ENCODE data around the gene TAOK1.

TAOK1 gene

DNA sequence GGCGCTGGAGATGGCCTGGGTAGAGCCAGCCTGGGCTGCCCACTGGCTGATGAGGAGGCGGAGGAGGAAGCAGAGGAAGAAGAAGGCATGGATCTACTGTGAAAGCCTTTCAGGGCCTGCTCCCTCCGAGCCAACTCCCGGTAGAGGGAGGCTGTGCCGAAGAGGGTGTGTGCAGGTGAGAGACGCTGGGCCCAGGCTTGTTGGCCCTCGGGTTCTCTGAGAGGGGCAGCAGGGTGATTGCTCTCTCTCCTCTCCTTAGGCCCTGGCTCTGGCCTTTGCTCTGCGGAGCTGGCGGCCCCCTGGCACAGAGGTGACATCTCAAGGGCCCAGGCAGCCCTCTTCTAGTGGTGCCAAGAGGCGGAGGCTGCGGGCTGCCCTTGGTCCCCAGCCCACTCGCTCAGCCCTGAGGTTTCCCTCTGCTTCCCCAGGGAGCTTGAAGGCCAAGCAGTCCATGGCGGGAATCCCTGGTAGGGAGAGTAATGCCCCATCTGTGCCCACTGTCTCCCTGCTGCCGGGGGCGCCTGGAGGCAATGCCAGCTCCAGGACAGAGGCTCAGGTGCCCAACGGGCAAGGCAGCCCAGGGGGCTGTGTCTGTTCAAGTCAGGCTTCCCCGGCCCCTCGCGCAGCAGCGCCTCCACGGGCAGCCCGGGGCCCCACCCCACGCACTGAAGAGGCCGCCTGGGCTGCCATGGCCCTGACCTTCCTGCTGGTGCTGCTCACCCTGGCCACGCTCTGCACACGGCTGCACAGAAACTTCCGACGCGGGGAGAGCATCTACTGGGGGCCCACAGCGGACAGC, 181.9 kb downstream of the TAOK1 start:
- DNase-seq (ENCODE audit: low read depth) = no peak

DNA sequence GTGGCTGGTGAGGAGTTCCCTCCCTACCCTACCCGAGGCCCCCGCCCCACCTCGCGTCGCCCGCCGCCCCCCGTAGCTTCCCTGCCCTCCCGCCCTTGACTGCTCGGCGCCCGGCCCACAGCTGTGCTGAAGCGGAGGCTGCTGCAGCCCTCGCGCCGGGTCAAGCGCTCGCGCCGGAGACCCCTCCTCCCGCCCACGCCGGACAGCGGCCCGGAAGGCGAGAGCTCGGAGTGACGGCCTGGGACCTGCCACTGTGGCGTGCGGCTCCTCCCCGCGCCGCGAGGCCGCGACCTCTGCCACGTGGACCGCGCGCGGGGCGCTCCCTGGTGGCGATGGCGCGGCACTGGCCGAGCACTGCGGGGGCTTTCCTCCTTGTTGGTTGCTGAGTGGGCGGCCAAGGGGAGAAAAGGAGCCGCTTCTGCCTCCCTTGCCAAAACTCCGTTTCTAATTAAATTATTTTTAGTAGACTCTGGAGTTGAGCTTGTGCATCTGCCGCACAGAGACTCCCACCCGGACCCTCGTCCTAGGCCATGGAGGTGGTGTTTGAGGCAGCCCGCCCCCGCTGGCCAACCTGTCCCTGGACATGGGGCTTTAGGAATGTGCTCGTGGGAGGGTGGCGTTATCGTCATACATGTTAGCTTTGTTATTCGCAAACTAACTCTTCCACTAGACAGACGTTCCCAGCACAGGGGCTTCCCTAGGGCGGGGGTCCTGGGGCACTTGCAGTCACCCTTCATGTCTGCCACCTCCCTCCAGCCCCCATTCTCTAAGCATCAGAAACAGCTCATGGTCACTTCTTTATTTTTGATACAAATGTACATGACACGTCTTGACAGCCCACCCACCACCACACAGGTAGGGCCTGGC, 182.8 kb downstream of the TAOK1 start:
- no peak for DNase-seq (ENCODE audit: low read depth)

DNA sequence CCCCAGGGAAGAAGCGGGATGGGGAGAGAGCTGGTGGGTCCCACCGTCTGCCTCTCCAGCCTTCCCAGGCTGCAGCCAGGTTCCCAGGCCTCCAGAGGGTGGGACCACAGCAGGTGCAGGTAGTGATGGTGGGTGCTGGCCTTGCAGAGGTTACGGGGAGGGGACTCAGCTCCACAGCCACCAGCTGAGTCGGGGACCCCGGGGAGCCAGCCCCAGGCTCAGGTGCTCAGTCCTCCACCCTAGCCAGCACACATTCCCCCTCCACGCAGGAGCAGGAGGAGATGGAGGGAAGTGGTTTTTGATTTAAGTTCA, 183.4 kb downstream of the TAOK1 start:
- no peak for DNase-seq (ENCODE audit: low read depth)

DNA sequence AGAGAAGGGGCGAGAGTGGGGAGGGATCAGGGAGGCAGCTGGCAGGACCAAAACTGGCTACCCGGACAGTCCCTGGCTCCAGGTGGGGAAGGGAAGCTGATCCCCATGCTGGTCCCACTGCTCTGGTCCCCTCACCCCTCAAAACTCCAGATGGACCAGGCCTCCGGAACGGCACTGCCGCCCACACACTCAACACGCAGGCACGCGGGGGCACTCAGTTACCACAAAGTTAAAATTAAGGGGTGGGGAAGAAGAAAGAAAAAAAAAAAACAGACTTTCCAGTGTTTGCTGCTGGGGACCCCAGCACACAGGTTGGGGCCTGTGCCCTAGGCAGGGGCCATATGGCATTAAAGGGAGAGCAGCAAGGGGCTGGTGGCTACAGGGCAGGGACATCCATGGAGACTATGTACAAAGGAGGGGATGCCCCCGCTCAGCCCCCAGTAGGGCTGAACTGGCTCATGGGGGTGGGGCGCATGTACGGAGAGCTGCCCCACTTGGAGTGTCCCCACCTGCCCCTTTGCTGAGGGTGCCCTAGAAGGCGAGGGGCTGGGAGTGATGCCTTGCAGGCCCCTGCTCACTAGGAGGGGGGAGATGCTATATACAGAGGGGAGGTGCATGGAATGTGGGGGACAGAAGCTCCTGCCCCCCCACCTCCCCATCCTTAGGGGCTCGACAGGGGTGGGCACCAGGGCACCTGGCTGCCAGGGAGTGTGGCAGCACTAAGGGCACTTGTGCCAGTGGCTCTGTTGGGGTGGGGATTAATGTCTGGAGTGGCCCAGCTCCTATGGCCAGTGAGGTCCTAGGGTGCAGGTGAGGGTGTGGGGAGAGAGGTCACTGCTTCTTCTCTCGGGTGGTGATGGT, 183.9 kb downstream of the TAOK1 start:
- DNase-seq (ENCODE audit: low read depth) = no peak

DNA sequence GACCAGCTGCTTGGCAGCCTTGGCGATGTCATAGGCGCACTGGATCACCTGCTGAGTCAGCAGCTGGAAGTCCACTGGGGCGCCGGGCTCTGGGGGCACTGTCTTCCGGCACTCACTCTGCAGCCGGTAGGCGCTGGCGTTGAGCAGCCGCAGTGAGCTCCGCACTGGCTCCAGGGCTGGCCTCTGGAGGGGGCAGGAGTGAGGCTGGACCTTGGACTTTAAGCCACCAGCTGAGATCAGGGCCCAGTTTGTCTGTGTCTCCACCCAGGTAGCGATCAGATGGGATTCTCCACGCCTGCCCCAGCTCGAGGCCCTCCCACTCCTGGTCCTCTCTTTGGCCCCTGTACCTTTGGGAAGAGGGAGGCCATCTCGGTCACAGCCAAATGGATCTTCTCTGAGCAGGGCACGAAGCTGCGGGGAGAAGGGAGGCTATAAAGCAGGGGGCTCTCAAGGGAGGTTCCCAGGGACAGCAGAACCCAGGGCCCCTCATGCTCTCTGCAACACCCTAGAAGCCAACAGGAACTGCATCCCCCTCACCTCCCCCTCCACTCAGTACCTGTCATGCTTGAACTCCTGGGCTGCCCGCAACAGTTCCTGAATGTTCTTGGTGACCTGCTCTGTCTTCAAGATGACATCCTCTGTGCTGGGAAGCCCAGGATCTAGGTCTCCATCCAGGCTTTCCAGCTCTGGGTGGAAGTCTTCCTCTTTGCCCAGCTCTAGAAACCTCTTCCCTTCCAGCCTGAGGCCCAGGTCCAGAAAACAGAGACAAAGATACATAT, 184.8 kb downstream of the TAOK1 start:
- DNase-seq (ENCODE audit: low read depth) = no peak

DNA sequence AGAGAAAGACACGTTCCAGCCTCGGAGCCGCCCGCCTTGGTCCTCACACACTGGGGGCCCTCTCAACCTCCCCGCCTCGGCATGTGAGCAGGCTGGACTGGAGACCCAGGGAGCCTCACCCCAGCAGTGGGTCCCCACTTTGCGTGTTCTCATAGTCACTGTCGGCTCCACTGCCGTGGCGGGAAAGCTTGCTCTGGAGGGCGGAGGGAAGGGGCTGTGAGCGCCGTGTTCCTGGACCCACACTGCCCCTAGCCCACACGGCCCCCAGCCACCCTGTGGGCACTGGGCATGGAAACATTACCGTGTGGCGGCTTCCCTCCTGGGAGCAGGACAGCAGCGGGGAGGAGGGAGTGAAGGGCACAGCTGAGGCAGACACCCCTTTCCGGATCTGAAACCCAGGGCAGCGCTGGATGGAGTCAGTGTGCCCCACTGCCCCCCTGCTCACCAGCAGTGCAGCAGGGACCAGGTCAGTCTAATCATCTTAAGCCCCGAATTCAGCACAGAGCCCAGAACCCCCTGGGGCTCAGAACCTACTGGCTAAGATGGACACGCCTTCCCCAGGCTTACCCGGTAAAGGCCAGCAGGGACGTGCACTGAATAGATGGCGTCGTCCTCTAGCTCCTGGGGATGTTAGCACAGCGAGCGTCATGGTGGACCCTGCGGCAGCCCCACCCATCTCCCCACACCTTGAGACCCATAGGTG, 185.5 kb downstream of the TAOK1 start:
- no peak for DNase-seq (ENCODE audit: low read depth)

DNA sequence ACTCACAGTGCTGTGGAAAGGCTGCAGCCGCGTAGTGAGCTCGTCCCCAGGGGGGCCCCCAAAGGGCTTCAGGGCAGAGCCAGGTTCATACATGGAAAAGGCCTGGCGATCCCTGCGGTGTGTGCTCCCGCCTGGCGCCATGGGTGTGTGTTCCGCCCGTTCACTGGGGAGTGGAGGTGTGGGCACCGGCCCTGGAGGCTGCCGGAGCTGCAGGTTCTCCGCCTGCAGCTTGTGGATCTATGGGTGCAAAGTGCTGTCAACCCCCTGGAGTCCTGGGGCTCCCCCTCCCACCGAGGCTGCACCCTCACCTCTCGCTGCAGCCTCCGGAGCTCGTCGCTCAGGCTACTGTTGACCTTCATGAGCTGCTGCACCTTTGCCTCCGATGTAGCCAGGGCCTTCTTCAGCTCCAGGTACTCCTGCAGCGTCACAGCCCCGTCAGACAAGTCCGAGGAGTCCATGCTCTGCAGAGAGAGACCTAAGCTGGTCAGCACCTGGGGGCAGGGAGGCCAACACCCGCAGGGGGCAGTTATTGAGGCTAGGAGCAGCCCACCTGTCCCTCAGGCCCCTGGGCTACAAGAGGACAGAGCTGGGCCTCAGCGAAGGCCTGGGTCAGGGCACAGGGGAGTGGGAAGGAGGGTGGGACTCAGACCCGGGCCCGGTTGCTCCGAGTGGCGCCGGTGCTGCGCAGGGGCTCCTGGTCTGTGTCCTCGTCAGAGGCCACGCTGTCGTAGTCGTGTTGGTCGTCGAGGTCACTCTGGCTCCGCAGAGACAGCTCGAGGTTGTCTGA, 186.2 kb downstream of the TAOK1 start:
- no peak for DNase-seq (ENCODE audit: low read depth)

DNA sequence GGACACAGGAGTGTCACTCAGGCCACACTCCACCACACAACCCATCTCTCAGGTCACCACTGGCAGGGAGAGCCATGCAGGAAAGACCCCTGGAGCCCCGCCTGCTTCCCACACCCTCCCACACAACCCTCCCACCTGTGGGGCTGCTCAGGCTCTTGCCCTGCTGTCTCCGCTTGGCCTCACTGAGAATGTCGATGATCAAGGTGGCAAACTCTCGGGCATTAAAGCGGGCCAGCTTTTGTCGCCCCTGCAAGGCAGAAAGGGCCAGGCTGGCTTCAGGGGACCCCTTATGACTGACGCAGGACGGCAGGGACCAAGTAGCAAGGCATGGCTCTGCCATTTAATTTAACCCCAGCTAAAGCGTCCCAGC, 186.8 kb downstream of the TAOK1 start:
- no peak for DNase-seq (ENCODE audit: low read depth)

DNA sequence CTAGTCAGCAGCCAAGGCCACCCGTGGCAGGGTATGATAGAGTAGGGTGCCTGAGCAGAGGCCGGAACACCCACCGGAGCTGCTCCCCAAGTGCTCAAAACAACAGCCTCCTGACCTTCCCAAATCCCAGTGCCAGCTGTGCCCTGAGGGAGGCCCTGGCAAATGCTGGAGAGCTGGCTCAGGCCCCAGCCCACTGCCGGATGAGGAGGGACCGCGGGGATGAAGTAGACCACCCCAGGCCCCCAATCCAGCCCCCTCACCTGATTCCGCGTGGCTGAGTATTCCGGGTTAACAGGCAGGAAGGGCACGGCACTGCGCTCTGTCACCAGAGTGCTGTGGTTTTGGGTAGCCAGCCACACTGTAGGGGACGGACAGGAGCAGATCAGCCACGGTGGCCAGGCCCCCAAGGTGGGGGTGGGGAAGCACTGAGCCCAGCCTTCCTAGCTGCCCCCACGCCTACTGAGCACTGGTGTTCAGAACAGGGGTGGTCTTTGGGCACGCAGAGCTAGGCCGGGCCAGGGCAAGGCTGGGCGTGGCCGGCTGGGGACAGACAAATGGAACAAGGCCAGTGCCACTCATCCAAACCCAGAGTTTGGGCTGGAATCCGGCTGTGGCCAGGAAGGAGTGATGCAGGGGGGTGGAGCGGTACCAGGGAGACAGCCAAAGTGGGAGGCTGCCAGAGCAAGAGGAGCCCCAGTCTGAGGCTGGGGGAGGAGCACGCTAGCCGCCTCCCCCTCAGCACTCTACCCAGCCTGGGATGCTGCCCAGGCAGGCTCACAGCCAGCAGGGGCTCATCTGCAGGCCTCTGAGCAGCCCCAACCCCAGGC, 187.4 kb downstream of the TAOK1 start:
- DNase-seq (ENCODE audit: low read depth) = no peak

DNA sequence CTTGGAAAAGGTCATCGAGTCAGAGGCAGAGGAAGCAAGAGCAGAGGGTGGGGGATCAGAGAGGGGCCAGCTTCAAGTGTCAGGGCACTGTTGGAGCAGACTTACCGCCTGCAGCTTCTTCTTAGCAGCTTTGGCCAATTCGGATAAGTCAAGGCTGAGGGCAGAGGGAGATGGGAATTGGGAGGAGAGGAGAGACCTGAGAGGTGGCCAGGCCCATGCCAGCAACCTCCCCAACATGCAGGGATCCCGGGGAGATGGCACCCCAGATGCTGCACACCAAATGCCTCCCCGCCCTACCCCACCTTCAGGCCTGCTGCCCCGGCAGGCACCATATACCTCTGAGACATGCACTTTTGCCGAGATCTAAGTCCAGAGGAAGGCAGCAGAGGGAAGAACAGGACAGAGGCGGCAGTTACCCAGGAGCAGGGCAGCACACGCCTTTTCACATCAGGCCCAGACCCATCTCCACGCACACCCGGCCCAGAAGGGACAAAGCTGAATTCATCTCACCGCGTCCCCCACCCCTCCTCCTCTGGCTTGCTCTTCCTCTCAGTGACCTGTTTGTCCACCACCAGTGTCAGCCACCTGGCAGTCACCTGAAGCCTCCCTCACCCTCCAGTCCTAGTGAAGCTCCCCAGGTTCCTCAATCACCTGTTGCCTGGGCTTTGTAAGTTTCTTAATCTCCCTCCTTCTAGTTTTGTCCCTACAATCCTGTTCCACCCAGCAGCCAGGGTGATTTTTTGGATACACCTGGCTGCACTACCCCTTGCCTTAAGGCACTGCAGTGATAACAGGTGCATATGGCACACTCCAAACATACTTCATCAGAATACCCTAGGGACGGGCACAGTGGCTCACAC, 188.7 kb downstream of the TAOK1 start:
- no peak for DNase-seq (ENCODE audit: low read depth)

DNA sequence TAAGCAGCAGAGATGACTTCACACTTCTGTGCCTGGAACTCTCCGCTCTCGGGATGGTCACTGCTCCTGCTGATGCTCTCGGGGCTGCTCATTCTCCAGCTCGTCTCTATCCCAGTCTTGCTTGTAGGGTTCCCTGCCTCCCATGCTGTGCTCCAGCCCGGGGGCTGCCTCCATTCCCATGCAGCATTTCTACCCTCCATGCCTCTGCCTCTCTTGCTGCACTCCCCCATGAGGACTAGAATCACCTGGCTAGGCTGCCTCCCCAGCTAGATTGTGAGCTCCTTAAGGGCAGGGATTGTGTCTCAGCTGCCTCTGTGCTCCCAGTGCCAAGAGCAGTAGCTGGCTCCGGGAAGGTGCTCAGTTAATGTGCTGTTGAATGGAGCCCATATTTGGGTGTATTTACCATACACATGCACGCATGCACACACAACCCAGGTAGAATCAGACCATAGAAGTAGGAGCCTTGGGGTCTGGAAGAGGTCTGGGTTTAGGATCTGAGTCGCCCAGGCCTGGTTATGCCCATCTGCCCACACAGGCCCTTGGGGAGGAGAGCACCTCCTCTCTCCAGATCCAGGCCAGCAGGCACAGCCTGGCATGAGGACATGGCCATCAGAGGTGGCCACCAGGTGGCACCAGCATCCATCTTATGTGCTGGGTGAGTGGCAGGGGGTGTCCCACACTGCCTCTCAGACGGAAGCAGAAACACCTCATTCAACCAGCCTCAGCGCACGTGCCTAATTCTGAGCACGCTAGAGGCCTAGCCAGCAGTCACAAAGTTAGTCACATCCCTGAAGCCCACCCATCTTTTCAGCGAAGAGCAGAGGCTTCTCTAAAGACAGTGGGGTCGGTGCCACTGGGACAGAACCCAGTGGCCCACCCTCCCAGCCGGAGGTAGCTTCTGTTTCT, 190.0 kb downstream of the TAOK1 start:
- DNase-seq (ENCODE audit: low read depth) = peak; percentile 78

DNA sequence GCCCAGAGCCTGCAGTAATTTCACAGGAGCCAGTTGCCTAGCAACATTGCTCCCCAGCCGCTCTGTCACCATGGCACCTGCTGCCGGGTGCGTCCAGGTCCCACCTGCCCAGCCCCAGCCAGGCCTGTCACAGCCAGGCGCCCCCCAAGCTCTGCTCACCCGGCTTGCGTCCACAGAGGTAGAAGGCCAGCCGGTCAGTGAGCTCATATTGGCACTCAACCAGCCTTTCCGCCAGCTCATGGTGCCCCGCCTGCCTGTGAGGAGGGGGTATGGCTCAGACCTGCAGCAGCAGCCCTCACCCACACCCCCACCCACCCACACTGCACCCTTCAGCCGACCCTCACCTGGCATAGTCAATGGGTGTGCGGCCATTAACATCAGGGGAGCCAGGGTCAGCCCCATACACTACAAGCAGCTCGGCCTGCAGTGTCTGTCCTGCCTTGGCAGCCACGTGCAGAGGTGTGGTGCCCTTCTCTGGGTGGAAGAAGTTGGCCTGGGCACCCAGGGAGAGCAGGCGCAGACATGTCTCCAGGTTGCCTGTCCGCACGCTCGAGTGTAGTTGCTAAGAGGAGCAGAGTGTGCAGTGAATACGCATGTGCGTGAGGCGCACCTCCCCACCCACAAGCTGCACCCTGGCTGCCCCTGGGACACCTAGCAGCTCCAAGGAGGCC, 191.6 kb downstream of the TAOK1 start:
- no peak for DNase-seq (ENCODE audit: low read depth)

DNA sequence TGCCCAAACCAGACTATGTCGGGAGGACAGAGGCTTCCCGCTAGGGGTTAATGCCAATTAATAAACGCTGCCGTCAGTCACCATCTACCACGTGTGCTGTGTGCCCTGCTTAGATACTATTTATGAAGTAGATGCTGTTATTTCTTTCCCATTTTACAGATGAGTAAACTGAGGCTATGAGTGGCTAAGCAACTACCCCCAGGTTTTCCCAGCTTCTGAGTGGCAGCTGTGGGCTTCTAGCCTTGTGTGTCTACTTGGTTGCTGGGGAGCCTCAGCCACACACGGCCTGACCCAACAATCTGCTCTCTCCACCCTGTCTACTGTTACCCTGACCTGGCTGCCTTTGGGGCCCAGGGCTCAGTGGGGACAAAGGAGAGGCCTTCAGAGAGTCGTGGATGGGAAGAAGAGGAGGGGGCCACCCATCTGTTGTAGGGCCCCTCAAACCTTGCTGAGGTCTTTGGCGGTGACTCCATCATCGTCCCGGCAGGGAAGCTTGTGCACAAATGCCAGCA, 192.1 kb downstream of the TAOK1 start:
- no peak for DNase-seq (ENCODE audit: low read depth)

DNA sequence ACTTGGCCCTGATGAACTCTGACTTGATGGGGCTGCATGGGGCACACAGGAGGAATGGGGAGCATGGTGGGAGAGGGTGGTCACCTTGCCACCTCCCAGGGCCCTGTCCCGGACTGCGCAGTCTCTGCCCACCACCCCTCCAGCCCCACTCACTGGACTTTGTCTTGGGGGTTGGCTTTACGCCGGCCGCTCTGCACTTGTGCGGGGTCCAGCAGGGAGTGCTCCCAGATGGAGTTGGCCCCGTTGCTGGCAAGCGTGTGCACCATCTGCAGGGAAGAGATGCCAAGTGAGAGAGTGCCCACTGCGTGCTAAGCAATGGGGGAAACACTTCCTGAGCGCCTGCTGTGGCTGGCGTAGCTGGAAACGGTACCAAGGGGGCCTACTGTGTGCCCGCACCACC, 192.6 kb downstream of the TAOK1 start:
- DNase-seq (ENCODE audit: low read depth) = no peak

DNA sequence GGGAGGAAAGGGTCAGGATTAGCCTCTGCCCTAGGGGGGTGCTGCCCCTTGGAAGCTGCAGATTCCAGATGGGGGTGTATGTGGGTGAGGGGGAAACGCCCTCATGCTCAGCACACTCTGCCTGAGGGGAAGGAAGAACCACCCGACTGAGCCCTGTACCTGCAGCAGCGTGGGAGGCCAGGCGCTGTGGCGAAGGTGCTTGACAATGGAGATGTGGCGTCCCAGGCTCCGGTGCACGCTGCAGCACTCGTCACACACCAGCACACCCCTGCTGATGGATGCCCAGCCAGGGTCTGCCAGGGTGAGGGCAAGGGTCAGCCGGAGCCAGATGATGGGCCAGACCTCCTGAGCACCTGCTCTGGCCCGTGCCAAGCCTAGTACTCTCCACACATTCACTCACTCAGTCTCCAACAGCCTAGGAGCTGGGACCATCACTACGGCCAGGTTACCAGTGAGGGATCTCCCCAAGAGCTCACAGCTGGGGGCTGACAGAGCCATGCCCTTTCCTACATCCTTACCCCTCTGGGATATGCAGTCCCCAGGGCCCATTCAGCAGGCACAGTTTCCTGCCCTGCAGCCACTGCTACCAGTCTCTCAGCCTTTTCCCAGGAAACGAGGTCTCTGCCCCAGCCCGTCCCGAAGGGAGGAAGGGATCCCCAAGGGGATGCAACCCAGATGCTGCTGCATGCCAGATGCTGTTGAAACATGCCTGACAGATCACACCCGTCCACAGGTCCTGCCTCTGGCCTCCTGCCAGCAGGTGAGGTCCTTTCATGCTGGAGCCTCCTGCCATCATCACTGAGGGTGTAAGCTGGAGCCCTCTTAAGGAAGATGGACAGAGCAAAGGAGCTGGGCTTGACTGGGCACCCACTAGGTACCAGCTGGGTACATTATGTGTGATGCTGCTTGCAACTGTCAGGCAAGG, 193.4 kb downstream of the TAOK1 start:
- no peak for DNase-seq (ENCODE audit: low read depth)

Measured in T-helper 22 cell (primary cell).